Dedifferentiated amniotic fluid mesenchymal stem cell (primary cell): Measurements from ENCODE around the gene UBAC1.

Experiments used
- DNase-seq: peaks from one replicate; pipeline ENCODE4 v3.0.0-alpha.2; 2016; ENCODE audit errors: extremely low spot score

Gene UBAC1

GRCh38 chr9:135883410-135884089 lies 77.6 kb downstream of the UBAC1 start:
- no peak for DNase-seq
